ENCODE measurements around the gene DLG1.
A peak's percentile ranks its signal among the peaks of the same experiment; 100 is the strongest.

Gene DLG1

DNA sequence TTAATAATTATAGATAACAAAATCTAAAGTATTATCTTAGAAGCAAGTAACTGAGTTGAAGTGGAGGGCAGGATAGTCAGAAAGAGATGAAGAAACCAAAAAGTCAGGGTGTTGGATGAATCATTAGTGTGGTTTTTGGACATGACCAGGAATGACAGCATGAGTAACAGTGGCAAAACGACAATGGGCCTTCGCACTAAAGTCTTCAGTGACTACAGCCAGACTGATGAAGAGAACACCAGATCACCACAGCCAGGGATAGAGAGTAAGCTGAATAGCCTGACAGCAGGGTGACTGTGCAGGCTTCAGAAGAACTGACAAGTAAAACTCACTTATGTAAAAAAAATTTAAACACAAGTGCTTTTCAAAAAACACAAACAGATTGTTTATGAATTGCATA is 172.8 kb downstream of the DLG1 start:
- peak; percentile 33 for DNase-seq (ENCODE audit: low read depth, low spot score)
- no peak overlapping the region for H3K4me3 ChIP-seq (ENCODE audit: low read depth, low read length)
- TF ChIP-seq CTCF (IDR thresholded peaks at IDR 0.05; ENCODE audit: low read depth, low read length), result no peak
- in situ Hi-C loops (cut with HindIII; ENCODE audit: low sequenced_read_pairs), result no loop called here

- in situ Hi-C loops (cut with HindIII; ENCODE audit: low sequenced_read_pairs), result no loop called here
- TF ChIP-seq CTCF (IDR thresholded peaks at IDR 0.05; ENCODE audit: low read depth, low read length), result no peak
- DNase-seq (ENCODE audit: low read depth, low spot score), result no peak
- no peak overlapping the region for H3K4me3 ChIP-seq (ENCODE audit: low read depth, low read length)
Observed at GRCh38 chr3:197124713-197125112, 173.7 kb downstream of the DLG1 start.

DNA sequence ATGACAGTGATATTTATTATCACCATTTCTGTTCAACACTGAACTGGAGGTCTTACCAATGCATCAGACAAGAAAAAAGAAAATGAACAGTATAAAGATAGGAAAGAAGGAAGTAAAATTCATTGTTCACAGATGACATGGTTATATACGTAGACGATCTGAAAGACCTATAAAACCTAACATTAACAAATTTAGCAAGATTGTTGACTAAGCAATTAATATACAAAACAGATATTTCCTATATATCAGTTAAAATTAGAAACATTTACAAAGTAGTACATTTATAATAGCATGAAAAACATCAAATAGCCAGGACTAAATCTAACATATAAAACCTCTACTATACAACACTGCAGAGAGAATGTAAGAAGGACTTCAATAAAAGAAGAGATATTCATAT is 176.0 kb downstream of the DLG1 start:
- no peak for TF ChIP-seq CTCF (IDR thresholded peaks at IDR 0.05; ENCODE audit: low read depth, low read length)
- in situ Hi-C loops (cut with HindIII; ENCODE audit: low sequenced_read_pairs), result no loop called here
- H3K4me3 ChIP-seq (ENCODE audit: low read depth, low read length), result no peak overlapping the region
- no peak for DNase-seq (ENCODE audit: low read depth, low spot score)

- in situ Hi-C loops (cut with HindIII; ENCODE audit: low sequenced_read_pairs), result no loop called here
- no peak for TF ChIP-seq CTCF (IDR thresholded peaks at IDR 0.05; ENCODE audit: low read depth, low read length)
- H3K4me3 ChIP-seq (ENCODE audit: low read depth, low read length), result no peak overlapping the region
- peak; percentile 24 for DNase-seq (ENCODE audit: low read depth, low spot score)
Observed at GRCh38 chr3:197117114-197117513, 181.3 kb downstream of the DLG1 start.

GRCh38 chr3:197114007-197114406 is 184.4 kb downstream of the DLG1 start:
- no peak overlapping the region for H3K4me3 ChIP-seq (ENCODE audit: low read depth, low read length)
- no peak for TF ChIP-seq CTCF (IDR thresholded peaks at IDR 0.05; ENCODE audit: low read depth, low read length)
- in situ Hi-C loops (cut with HindIII; ENCODE audit: low sequenced_read_pairs), result no loop called here
- DNase-seq (ENCODE audit: low read depth, low spot score), result no peak

GRCh38 chr3:197111685-197112084 is 186.7 kb downstream of the DLG1 start:
- no peak for TF ChIP-seq CTCF (IDR thresholded peaks at IDR 0.05; ENCODE audit: low read depth, low read length)
- in situ Hi-C loops (cut with HindIII; ENCODE audit: low sequenced_read_pairs), result no loop called here
- no peak for DNase-seq (ENCODE audit: low read depth, low spot score)
- no peak overlapping the region for H3K4me3 ChIP-seq (ENCODE audit: low read depth, low read length)

- no peak overlapping the region for H3K4me3 ChIP-seq (ENCODE audit: low read depth, low read length)
- in situ Hi-C loops (cut with HindIII; ENCODE audit: low sequenced_read_pairs), result no loop called here
- DNase-seq (ENCODE audit: low read depth, low spot score), result no peak
- no peak for TF ChIP-seq CTCF (IDR thresholded peaks at IDR 0.05; ENCODE audit: low read depth, low read length)
Observed at GRCh38 chr3:197105786-197106185, 192.6 kb downstream of the DLG1 start.
